Measurements from ENCODE around the gene CSRP2. TPM values are rescaled to one million over a fixed set of nuclear protein-coding genes. Genes with fewer than 3 reads are reported as not detected.

The CSRP2 gene
- total RNA-seq, 1 experiment from 2014 or later = 2.6 TPM

DNA sequence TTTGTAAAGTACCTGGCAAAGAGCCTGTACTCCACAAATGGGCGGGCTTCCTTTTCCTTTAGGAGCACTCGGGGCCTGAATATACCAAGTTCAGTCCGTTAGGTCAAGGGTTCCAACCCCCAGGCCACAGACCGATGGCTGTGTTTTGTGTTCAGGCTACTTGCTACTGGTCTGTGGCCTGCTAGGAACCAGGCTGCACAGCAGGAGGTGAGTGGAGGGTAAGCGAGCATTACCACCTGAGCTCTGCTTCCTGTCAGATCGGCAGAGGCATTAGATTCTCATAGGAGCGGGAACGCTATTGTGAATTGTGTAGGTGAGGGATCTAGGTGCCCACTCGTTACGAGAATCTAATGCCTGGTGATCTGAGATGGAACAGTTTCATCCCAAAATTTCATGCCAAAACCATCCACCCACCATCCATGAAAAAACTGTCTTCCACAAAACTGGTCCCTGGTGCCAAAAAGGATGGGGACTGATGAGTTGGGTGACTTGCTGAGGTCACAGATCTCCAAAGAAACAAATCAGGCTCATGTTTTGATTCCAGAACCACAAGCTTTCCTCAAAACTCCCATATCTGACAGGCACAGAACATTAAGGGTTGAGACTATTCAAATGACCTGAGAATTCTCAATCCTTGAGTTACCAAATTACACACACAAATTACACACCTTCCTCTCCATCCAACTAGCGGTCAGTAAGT, 4.2 kb downstream of the CSRP2 start:
- no TSS peak for BruUV-seq (replicated peaks)
- DNase-seq (ENCODE audit: unreplicated experiment) = no peak
- no peaks in the 10 kb centered on the region for H3K27me3 Mint-ChIP-seq (ENCODE audit: insufficient read depth, unreplicated experiment)
- POLR2A ChIA-PET = interaction anchor here (0.7 kb wide), 1 partner anchor 15 kb away, joined by 3 read pairs; no protein-coding TSS in a partner anchor
- CTCF ChIA-PET = interaction anchor here (0.7 to 2.0 kb wide), 2 partner anchors 9 to 136 kb away, joined by 5 to 9 read pairs; no protein-coding TSS in a partner anchor
- H3K4me3 Mint-ChIP-seq (ENCODE audit: unreplicated experiment) = no peak overlapping the region
- H3K4me1 Mint-ChIP-seq (ENCODE audit: insufficient read depth, unreplicated experiment) = peaks cover 11% of the 10 kb centered on the region
- H3K27ac Mint-ChIP-seq (ENCODE audit: low read depth, unreplicated experiment) = no peak overlapping the region
- no peaks in the 10 kb centered on the region for H3K36me3 Mint-ChIP-seq (ENCODE audit: insufficient read depth, unreplicated experiment)
- TF ChIP-seq, protein P1, sequence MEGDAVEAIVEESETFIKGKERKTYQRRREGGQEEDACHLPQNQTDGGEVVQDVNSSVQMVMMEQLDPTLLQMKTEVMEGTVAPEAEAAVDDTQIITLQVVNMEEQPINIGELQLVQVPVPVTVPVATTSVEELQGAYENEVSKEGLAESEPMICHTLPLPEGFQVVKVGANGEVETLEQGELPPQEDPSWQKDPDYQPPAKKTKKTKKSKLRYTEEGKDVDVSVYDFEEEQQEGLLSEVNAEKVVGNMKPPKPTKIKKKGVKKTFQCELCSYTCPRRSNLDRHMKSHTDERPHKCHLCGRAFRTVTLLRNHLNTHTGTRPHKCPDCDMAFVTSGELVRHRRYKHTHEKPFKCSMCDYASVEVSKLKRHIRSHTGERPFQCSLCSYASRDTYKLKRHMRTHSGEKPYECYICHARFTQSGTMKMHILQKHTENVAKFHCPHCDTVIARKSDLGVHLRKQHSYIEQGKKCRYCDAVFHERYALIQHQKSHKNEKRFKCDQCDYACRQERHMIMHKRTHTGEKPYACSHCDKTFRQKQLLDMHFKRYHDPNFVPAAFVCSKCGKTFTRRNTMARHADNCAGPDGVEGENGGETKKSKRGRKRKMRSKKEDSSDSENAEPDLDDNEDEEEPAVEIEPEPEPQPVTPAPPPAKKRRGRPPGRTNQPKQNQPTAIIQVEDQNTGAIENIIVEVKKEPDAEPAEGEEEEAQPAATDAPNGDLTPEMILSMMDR (IDR thresholded peaks at IDR 0.05; ENCODE audit: unreplicated experiment) = no peak
- intact Hi-C loops (cut with micrococcal nuclease) = no loop called here
- H3K9me3 Mint-ChIP-seq (ENCODE audit: unreplicated experiment) = no peaks in the 10 kb centered on the region

DNA sequence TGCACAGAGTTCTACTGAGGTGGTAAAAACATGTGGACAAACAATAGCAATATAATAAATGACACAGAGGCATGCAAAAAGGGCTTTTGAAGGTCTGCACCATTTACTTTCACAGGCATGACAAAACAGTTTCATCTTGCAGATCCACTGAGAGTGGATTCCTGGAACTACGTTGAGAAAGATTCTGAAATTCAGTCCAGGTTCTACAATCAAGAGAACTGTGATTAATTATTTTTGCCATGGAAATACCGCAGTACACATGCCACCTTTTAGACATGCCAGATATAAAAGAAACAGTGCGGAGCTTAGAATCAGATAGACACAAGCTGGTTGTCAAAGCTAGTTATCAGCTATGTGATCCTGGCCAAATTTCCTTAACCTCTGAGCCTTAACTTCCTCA, 4.8 kb downstream of the CSRP2 start:
- no TSS peak for BruUV-seq (replicated peaks)
- TF ChIP-seq, protein P1 (IDR thresholded peaks at IDR 0.05; ENCODE audit: unreplicated experiment) = no peak
- Mint-ChIP-seq H3K4me3 (ENCODE audit: unreplicated experiment) (no peak overlapping the region), H3K27ac (ENCODE audit: low read depth, unreplicated experiment) (no peak overlapping the region), H3K9me3 (ENCODE audit: unreplicated experiment) (no peaks in the 10 kb centered on the region), H3K27me3 (ENCODE audit: insufficient read depth, unreplicated experiment) (no peaks in the 10 kb centered on the region), H3K4me1 (ENCODE audit: insufficient read depth, unreplicated experiment) (peaks cover 11% of the 10 kb centered on the region), H3K36me3 (ENCODE audit: insufficient read depth, unreplicated experiment) (no peaks in the 10 kb centered on the region)
- DNase-seq (ENCODE audit: unreplicated experiment) = no peak
- CTCF ChIA-PET = interaction anchor here (0.7 kb wide), 1 partner anchor 9 kb away, joined by 5 read pairs; no protein-coding TSS in a partner anchor
- intact Hi-C loops (cut with micrococcal nuclease) = no loop called here
- POLR2A ChIA-PET = interaction anchor here (0.7 kb wide), 1 partner anchor 16 kb away, joined by 3 read pairs; no protein-coding TSS in a partner anchor

- DNase-seq (ENCODE audit: unreplicated experiment) = no peak
Measured at GRCh38 chr12:76872415-76872814, 6.4 kb downstream of the CSRP2 start.

DNA sequence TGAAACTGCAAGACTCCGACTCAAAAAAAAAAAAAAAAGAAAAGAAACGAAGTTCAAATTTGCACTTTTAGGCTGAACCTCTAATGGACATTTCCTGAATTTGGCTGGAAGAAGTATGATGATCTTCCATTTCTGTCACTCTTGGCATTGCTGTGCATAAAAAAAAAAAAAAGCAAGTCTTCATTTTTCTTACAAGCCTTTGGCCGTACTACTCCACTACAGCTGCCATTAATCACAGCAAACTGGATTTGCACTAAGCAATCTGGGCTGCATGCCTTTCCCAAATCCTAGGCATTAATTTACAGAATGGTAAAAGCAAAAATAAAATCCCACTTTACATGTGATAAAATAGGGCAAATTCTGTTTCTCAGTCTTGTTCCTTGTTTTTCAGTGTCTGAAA, 7.1 kb downstream of the CSRP2 start:
- H3K27me3 Mint-ChIP-seq (ENCODE audit: insufficient read depth, unreplicated experiment) = no peaks in the 10 kb centered on the region
- POLR2A ChIA-PET = no interaction called here
- CTCF ChIA-PET = interaction anchor here (0.7 to 1.2 kb wide), 2 partner anchors 81 to 139 kb away, joined by 3 to 4 read pairs; no protein-coding TSS in a partner anchor
- no TSS peak for BruUV-seq (replicated peaks)
- DNase-seq (ENCODE audit: unreplicated experiment) = no peak
- no peaks in the 10 kb centered on the region for H3K36me3 Mint-ChIP-seq (ENCODE audit: insufficient read depth, unreplicated experiment)
- no peak overlapping the region for H3K27ac Mint-ChIP-seq (ENCODE audit: low read depth, unreplicated experiment)
- TF ChIP-seq, protein P1 (IDR thresholded peaks at IDR 0.05; ENCODE audit: unreplicated experiment) = no peak
- no peaks in the 10 kb centered on the region for H3K9me3 Mint-ChIP-seq (ENCODE audit: unreplicated experiment)
- intact Hi-C loops (cut with micrococcal nuclease) = no loop called here
- H3K4me1 Mint-ChIP-seq (ENCODE audit: insufficient read depth, unreplicated experiment) = peaks cover 1% of the 10 kb centered on the region
- no peak overlapping the region for H3K4me3 Mint-ChIP-seq (ENCODE audit: unreplicated experiment)

More at GRCh38 chr12:76872415-76872814, 6.4 kb downstream of the CSRP2 start:
- BruUV-seq (replicated peaks) = no TSS peak
- ChIA-PET POLR2A (no interaction called here), CTCF (no interaction called here)
- no peak overlapping the region for H3K27ac Mint-ChIP-seq (ENCODE audit: low read depth, unreplicated experiment)
- H3K27me3 Mint-ChIP-seq (ENCODE audit: insufficient read depth, unreplicated experiment) = no peaks in the 10 kb centered on the region
- TF ChIP-seq, protein P1 (IDR thresholded peaks at IDR 0.05; ENCODE audit: unreplicated experiment) = no peak
- H3K9me3 Mint-ChIP-seq (ENCODE audit: unreplicated experiment) = no peaks in the 10 kb centered on the region
- no peaks in the 10 kb centered on the region for H3K36me3 Mint-ChIP-seq (ENCODE audit: insufficient read depth, unreplicated experiment)
- H3K4me1 Mint-ChIP-seq (ENCODE audit: insufficient read depth, unreplicated experiment) = peaks cover 8% of the 10 kb centered on the region
- no peak overlapping the region for H3K4me3 Mint-ChIP-seq (ENCODE audit: unreplicated experiment)
- intact Hi-C loops (cut with micrococcal nuclease) = no loop called here
